Upper lobe of left lung (tissue), 6 donors: ENCODE measurements around the gene SLC27A5. TPM values are rescaled to one million over a fixed set of nuclear protein-coding genes. Genes with fewer than 3 reads are reported as not detected.
"Not testable (repeated sequence)": the region's sequence is repeated elsewhere in the genome, so short reads cannot be mapped to it uniquely, and the experiment has no call there.

Experiments
- ATAC-seq, 2 donors: fragments of 200-7000 bp; cut with Tn5 transposase; one replicate each; pipeline ENCODE4 v1.9.1; 2022; ENCODE audit warnings: mild to moderate bottlenecking in 2 of 2, moderate library complexity in 2 of 2; ENCODE audit not compliant: low FRiP score in 2 of 2
- DNase-seq, 2 donors: peaks; one replicate each; pipeline ENCODE4 v3.0.0-alpha.2; 2019 to 2020
- H3K27ac ChIP-seq, 4 donors: fragments of 200-600 bp; sonication (generic); one replicate each; pipeline ENCODE4 v1.5.1; 2016 to 2019
- H3K27me3 ChIP-seq, 4 donors: fragments of 200-600 bp; sonication (generic); one replicate each; pipeline ENCODE4 v1.5.1; 2017 to 2019
- H3K36me3 ChIP-seq, 4 donors: fragments of 200-600 bp; sonication (generic); one replicate each; pipeline ENCODE4 v1.5.1; 2016 to 2019
- H3K4me1 ChIP-seq, 4 donors: fragments of 200-600 bp; sonication (generic); one replicate each; pipeline ENCODE4 v1.5.1; 2018 to 2019
- H3K4me3 ChIP-seq, 4 donors: fragments of 200-600 bp; sonication (generic); one replicate each; pipeline ENCODE4 v1.5.1; 2017 to 2019; ENCODE audit warnings: mild to moderate bottlenecking in 2 of 4, moderate library complexity in 1 of 4
- H3K9me3 ChIP-seq, 4 donors: fragments of 200-600 bp; sonication (generic); one replicate each; pipeline ENCODE4 v1.5.1; 2018 to 2019
- EP300 ChIP-seq, 4 donors: sonication (generic); formaldehyde crosslinking; IDR thresholded peaks; one replicate each; pipeline ENCODE4 v1.5.1; 2017; ENCODE audit warnings: antibody characterized with exemption in 4 of 4, control low read depth in 2 of 4
- POLR2A ChIP-seq, 4 donors: fragments of 450-650 bp; IDR thresholded peaks; one replicate each; pipeline ENCODE4 v1.5.1; 2016 to 2017; ENCODE audit warnings: antibody characterized with exemption in 4 of 4, mild to moderate bottlenecking in 2 of 4
- POLR2AphosphoS5 ChIP-seq, 2 donors: sonication (generic); formaldehyde crosslinking; IDR thresholded peaks; one replicate each; pipeline ENCODE4 v1.5.1; 2017; ENCODE audit warnings: antibody characterized with exemption in 2 of 2
- WGBS, 2 donors: methylation state at CpG; one replicate each; pipeline ENCODE4 v1.1.5; 2017 to 2018; 5-methylcytosine and 5-hydroxymethylcytosine counted together
- total RNA-seq, 6 donors: library from RNA; depleted of rRNA in 4 of 6; stranded (reverse); fragments of >200 nt in 4 of 6; gene quantifications; one replicate each; pipeline versions ENCODE4 v1.1.0 to v1.2.1, GENCODE V29; 2016 to 2021
- TF ChIP-seq, protein P1 (sequence below), 6 experiments: fragments of 450-650 bp in 4 of 6; fragments of 200-600 bp in 2 of 6; sonication (generic) in 2 of 6; IDR thresholded peaks; one replicate each; pipeline ENCODE4 v1.5.1; 2016 to 2019; ENCODE audit warnings: antibody characterized with exemption in 6 of 6
- donor health status: DM: no; HTN: no; CAD: no; lungs with moderate emphysema.
- donor health status: DM: no; HTN: yes; CAD: no; lungs with severe emphysema.

SLC27A5 gene
- total RNA-seq, 6 donors from 2014 or later: 1.6 to 12.2 (median 6.9) TPM

DNA sequence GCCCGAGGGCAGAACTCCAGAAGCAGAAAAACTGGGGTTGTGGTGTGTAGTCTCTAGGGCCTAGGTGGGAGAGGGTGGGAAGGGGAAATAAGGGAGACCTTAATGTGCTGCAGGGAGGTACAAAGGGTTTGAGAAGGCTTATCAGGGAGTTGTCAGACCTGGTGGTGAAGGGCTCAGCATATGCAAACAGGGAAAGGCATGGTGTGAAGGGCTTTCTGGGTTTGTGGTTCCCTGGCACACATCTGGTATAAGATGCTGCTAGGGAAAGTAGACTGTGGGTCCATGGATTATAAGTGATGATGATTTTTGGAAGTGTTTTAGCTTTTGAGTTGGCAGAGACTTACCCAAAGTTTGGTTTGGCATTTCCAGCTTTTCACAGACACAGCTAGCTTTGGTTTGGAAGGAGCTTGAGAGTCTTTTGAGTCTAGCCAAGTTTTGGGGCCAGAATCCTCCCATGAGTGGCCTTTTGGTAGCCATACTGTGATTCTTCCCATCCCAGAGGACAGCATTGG lies 34.3 kb upstream of the SLC27A5 start:
- peak overlapping the region in 2 of 4 donors; percentile 89 to 97 for H3K27ac ChIP-seq
- WGBS, 2 donors: 12 to 33% methylated on average over 1 of the region's 1 CpG

GRCh38 chr19:58545286-58546018 lies 33.7 kb upstream of the SLC27A5 start:
- peaks cover 28 to 36% (median 35%) of the 10 kb centered on the region in 4 donors for H3K36me3 ChIP-seq
- no peaks in the 10 kb centered on the region for H3K27me3 ChIP-seq
- 5 to 8% methylated on average over 16 to 21 of the region's 21 CpGs for WGBS, 2 donors
- peak overlapping the region; percentile 68 to 98 (median 94) for H3K4me3 ChIP-seq
- peaks cover 24 to 34% (median 28%) of the 10 kb centered on the region in 4 donors for H3K4me1 ChIP-seq
- TF ChIP-seq, protein P1, sequence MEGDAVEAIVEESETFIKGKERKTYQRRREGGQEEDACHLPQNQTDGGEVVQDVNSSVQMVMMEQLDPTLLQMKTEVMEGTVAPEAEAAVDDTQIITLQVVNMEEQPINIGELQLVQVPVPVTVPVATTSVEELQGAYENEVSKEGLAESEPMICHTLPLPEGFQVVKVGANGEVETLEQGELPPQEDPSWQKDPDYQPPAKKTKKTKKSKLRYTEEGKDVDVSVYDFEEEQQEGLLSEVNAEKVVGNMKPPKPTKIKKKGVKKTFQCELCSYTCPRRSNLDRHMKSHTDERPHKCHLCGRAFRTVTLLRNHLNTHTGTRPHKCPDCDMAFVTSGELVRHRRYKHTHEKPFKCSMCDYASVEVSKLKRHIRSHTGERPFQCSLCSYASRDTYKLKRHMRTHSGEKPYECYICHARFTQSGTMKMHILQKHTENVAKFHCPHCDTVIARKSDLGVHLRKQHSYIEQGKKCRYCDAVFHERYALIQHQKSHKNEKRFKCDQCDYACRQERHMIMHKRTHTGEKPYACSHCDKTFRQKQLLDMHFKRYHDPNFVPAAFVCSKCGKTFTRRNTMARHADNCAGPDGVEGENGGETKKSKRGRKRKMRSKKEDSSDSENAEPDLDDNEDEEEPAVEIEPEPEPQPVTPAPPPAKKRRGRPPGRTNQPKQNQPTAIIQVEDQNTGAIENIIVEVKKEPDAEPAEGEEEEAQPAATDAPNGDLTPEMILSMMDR (IDR thresholded peaks at IDR 0.05): no peak
- TF ChIP-seq POLR2AphosphoS5 (IDR thresholded peaks at IDR 0.05): no peak
- TF ChIP-seq POLR2A (IDR thresholded peaks at IDR 0.05): no peak
- TF ChIP-seq EP300 (IDR thresholded peaks at IDR 0.05): no peak
- ATAC-seq (no peak), DNase-seq (no peak)
- H3K9me3 ChIP-seq: no peaks in the 10 kb centered on the region
- H3K27ac ChIP-seq: peak overlapping the region; percentile 89 to 98 (median 94)

More for the DNA sequence above, 34.3 kb upstream of the SLC27A5 start:
- no peak for ATAC-seq
- peak overlapping the region; percentile 68 to 98 (median 94) for H3K4me3 ChIP-seq
- H3K9me3 ChIP-seq: no peaks in the 10 kb centered on the region
- TF ChIP-seq, protein P1 (IDR thresholded peaks at IDR 0.05): no peak
- TF ChIP-seq EP300 (IDR thresholded peaks at IDR 0.05): no peak
- no peak for TF ChIP-seq POLR2A (IDR thresholded peaks at IDR 0.05)
- no peak for TF ChIP-seq POLR2AphosphoS5 (IDR thresholded peaks at IDR 0.05)
- H3K27me3 ChIP-seq: no peaks in the 10 kb centered on the region
- H3K36me3 ChIP-seq: peaks cover 32 to 43% (median 41%) of the 10 kb centered on the region in 4 donors
- H3K4me1 ChIP-seq: peaks cover 24 to 34% (median 28%) of the 10 kb centered on the region in 4 donors
- no peak for DNase-seq

GRCh38 chr19:58544591-58545285 lies 32.9 kb upstream of the SLC27A5 start:
- peak overlapping the region; percentile 68 to 98 (median 94) for H3K4me3 ChIP-seq
- ATAC-seq (peak in 1 of 2 donors; percentile 57), DNase-seq (peak in 1 of 2 donors; percentile 38)
- peak overlapping the region; percentile 89 to 98 (median 94) for H3K27ac ChIP-seq
- H3K9me3 ChIP-seq: no peaks in the 10 kb centered on the region
- TF ChIP-seq, protein P1 (IDR thresholded peaks at IDR 0.05): peak in 1 of 6 experiments; percentile 40
- no peak for TF ChIP-seq POLR2A (IDR thresholded peaks at IDR 0.05)
- TF ChIP-seq EP300 (IDR thresholded peaks at IDR 0.05): no peak
- WGBS, 2 donors: 0% methylated on average over 7 to 13 of the region's 92 CpGs
- H3K27me3 ChIP-seq: no peaks in the 10 kb centered on the region
- H3K36me3 ChIP-seq: peaks cover 21 to 29% (median 28%) of the 10 kb centered on the region in 4 donors
- H3K4me1 ChIP-seq: peaks cover 24 to 34% (median 28%) of the 10 kb centered on the region in 4 donors

GRCh38 chr19:58543826-58544590 lies 32.2 kb upstream of the SLC27A5 start, which contains the start of gene TRIM28:
Gene TRIM28, plus strand, starts transcription at chr19:58544064. Its CDS starts 694 bp downstream, at chr19:58544758.
- TF ChIP-seq POLR2A (IDR thresholded peaks at IDR 0.05) (peak; percentile 51 to 97 (median 96)), POLR2AphosphoS5 (IDR thresholded peaks at IDR 0.05) (peak; percentile 89 to 96), EP300 (IDR thresholded peaks at IDR 0.05) (peak in 1 of 4 donors; percentile 39)
- TF ChIP-seq, protein P1 (IDR thresholded peaks at IDR 0.05): peak in 4 of 6 experiments; percentile 17 to 44 (median 40)
- Histone ChIP-seq H3K4me1 (peaks cover 24 to 34% (median 28%) of the 10 kb centered on the region in 4 donors), H3K27me3 (no peaks in the 10 kb centered on the region), H3K27ac (peak within 1 kb of the TSS; percentile 89 to 98 (median 94)), H3K9me3 (no peaks in the 10 kb centered on the region), H3K36me3 (peaks cover 14 to 22% (median 20%) of the 10 kb centered on the region in 4 donors), H3K4me3 (peak within 1 kb of the TSS; percentile 68 to 98 (median 94))
- peak; percentile 98 to 99 for ATAC-seq
- 0 to 1% methylated on average over 33 to 67 of the region's 73 CpGs for WGBS, 2 donors
- peak; percentile 98 to 100 for DNase-seq

GRCh38 chr19:58542641-58543372 lies 31.0 kb upstream of the SLC27A5 start:
- H3K27me3 ChIP-seq, H3K36me3 ChIP-seq, DNase-seq, H3K9me3 ChIP-seq, ATAC-seq: not testable (repeated sequence)
- WGBS, 2 donors: 85% methylated on average over 18 of the region's 18 CpGs
- Histone ChIP-seq H3K4me3 (peak overlapping the region in 3 of 4 donors; percentile 91 to 98 (median 97)), H3K4me1 (peaks cover 31 to 45% (median 38%) of the 10 kb centered on the region in 4 donors), H3K27ac (peak overlapping the region; percentile 89 to 98 (median 94))

GRCh38 chr19:58539169-58539559 lies 27.4 kb upstream of the SLC27A5 start:
- not testable (repeated sequence) for ATAC-seq, H3K4me3 ChIP-seq, H3K36me3 ChIP-seq, DNase-seq, H3K27ac ChIP-seq, H3K27me3 ChIP-seq, H3K9me3 ChIP-seq
- peaks cover 10 to 22% (median 15%) of the 10 kb centered on the region in 4 donors for H3K4me1 ChIP-seq
